HEK293T (cell line): ENCODE measurements around the gene OGFOD2.

Experiments used
- CTCF ChIA-PET: fragments of 350-600 bp; formaldehyde crosslinking; extraction: SDS; loops from one replicate; lab custom pipeline; 2021; ENCODE audit warnings: antibody characterized with exemption, inconsistent platforms; lab: Yijun Ruan, JAX
- POLR2A ChIA-PET: fragments of 350-600 bp; formaldehyde crosslinking; extraction: SDS; loops from one replicate; lab custom pipeline; 2020; ENCODE audit warnings: antibody characterized with exemption, inconsistent platforms; lab: Yijun Ruan, JAX
- DNase-seq: peaks from one replicate; pipeline ENCODE4 v3.0.0; 2012; ENCODE audit warnings: mixed read lengths; ENCODE audit errors: extremely low spot score
- ARNT ChIP-seq: fragments of 450-650 bp; IDR thresholded peaks from 2 replicates; pipeline ENCODE4 v1.6.1; 2017; ENCODE audit warnings: mild to moderate bottlenecking
- BHLHE40 ChIP-seq: fragments of 450-650 bp; IDR thresholded peaks from 2 replicates; pipeline ENCODE4 v1.6.1; 2016; ENCODE audit warnings: mild to moderate bottlenecking, moderate library complexity, borderline replicate concordance
- CTBP1 ChIP-seq: fragments of 450-650 bp; IDR thresholded peaks from 2 replicates; pipeline ENCODE4 v1.6.1; 2016; ENCODE audit warnings: borderline replicate concordance
- ELF4 ChIP-seq: fragments of 450-650 bp; IDR thresholded peaks from 2 replicates; pipeline ENCODE4 v1.6.1; 2017; ENCODE audit warnings: antibody characterized with exemption
- FOXA1 ChIP-seq: fragments of 450-650 bp; IDR thresholded peaks from 2 replicates; pipeline ENCODE4 v1.6.1; 2016; ENCODE audit warnings: mild to moderate bottlenecking
- FOXK2 ChIP-seq: fragments of 450-650 bp; IDR thresholded peaks from 2 replicates; pipeline ENCODE4 v1.6.1; 2016; ENCODE audit warnings: mild to moderate bottlenecking
- FOXM1 ChIP-seq: fragments of 450-650 bp; IDR thresholded peaks from 2 replicates; pipeline ENCODE4 v1.6.1; 2017; ENCODE audit warnings: mild to moderate bottlenecking, borderline replicate concordance
- HDGF ChIP-seq: fragments of 450-650 bp; IDR thresholded peaks from 2 replicates; pipeline ENCODE4 v1.6.1; 2017; ENCODE audit warnings: antibody characterized with exemption, borderline replicate concordance
- L3MBTL2 ChIP-seq: fragments of 450-650 bp; conservative IDR thresholded peaks from 2 replicates; pipeline ENCODE4 v1.6.1; 2016; ENCODE audit warnings: mild to moderate bottlenecking
- LEF1 ChIP-seq: fragments of 450-650 bp; IDR thresholded peaks from 2 replicates; pipeline ENCODE4 v1.6.1; 2017; ENCODE audit warnings: mild to moderate bottlenecking, borderline replicate concordance
- NFRKB ChIP-seq: fragments of 450-650 bp; IDR thresholded peaks from 2 replicates; pipeline ENCODE4 v1.6.1; 2016; ENCODE audit warnings: mild to moderate bottlenecking, moderate library complexity
- SP1 ChIP-seq: fragments of 450-650 bp; IDR thresholded peaks from 2 replicates; pipeline ENCODE4 v1.6.1; 2017
- SUZ12 ChIP-seq: fragments of 450-650 bp; IDR thresholded peaks from 2 replicates; pipeline ENCODE4 v1.6.1; 2016; ENCODE audit warnings: mild to moderate bottlenecking
- TARDBP ChIP-seq: fragments of 450-650 bp; IDR thresholded peaks from 2 replicates; pipeline ENCODE4 v1.6.1; 2016
- ZNF384 ChIP-seq: fragments of 450-650 bp; IDR thresholded peaks from 2 replicates; pipeline ENCODE4 v1.6.1; 2016
- TF ChIP-seq, protein P1 (sequence below): fragments of 450-650 bp; IDR thresholded peaks from 2 replicates; pipeline ENCODE4 v1.6.1; 2016

Gene OGFOD2

DNA sequence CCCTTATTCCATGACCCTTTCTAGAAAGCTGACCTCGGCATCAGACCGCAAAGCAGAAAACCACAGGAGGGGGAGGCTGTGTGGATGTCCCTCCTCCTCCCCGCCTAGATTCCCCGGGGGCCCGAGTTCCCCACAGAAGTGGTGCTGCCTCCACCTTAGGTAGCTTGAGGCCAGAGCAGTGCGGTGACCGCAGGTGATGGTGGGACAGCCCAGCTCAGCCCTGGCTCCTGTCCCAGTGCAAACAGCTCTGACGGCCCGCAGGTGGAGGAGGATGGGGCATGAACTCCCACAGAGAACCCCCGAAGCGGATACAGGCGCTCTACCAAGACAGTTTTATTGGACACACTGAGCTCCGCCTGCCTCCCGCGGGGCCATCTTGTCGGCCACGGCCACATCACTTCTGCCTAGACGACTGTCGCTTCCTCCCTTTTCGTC is 25.0 kb downstream of the OGFOD2 start:
- no peak for DNase-seq
- TF ChIP-seq CTBP1: no peak
- no peak for TF ChIP-seq ZNF384
- POLR2A ChIA-PET: interaction anchor here (1.5 kb wide), 2 partner anchors 20 to 233 kb away, joined by 3 to 6 read pairs; partner anchors contain the start of genes MPHOSPH9 and MTRFR
- CTCF ChIA-PET: no interaction called here

- TF ChIP-seq TARDBP (no peak), ARNT (no peak), CTBP1 (no peak), HDGF (no peak), FOXA1 (no peak), NFRKB (no peak), ELF4 (no peak), BHLHE40 (no peak)
- TF ChIP-seq, protein P1, sequence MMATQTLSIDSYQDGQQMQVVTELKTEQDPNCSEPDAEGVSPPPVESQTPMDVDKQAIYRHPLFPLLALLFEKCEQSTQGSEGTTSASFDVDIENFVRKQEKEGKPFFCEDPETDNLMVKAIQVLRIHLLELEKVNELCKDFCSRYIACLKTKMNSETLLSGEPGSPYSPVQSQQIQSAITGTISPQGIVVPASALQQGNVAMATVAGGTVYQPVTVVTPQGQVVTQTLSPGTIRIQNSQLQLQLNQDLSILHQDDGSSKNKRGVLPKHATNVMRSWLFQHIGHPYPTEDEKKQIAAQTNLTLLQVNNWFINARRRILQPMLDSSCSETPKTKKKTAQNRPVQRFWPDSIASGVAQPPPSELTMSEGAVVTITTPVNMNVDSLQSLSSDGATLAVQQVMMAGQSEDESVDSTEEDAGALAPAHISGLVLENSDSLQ: no peak
- DNase-seq: no peak
- ChIA-PET CTCF (no interaction called here), POLR2A (interaction anchor here (1.5 kb wide), 2 partner anchors 21 to 232 kb away, joined by 3 to 6 read pairs; partner anchors contain the start of genes MPHOSPH9 and MTRFR)
These were observed 25.5 kb downstream of the OGFOD2 start for GRCh38 chr12:123000578-123000977.

- TF ChIP-seq FOXK2 (no peak), SP1 (no peak), NFRKB (no peak), CTBP1 (no peak), ZNF384 (no peak), ARNT (no peak), BHLHE40 (no peak), HDGF (no peak), FOXM1 (no peak), ELF4 (no peak), FOXA1 (no peak), L3MBTL2 (no peak), SUZ12 (no peak), TARDBP (no peak)
- TF ChIP-seq, protein P1: no peak
- no peak for DNase-seq
- ChIA-PET POLR2A (interaction anchor here (1.5 kb wide), 1 partner anchor 22 kb away, joined by 3 read pairs; no protein-coding TSS in a partner anchor), CTCF (no interaction called here)
These were observed 26.4 kb downstream of the OGFOD2 start for GRCh38 chr12:123001464-123001863.

GRCh38 chr12:123003257-123003656 is 28.2 kb downstream of the OGFOD2 start:
- no peak for DNase-seq
- POLR2A ChIA-PET: no interaction called here
- CTCF ChIA-PET: interaction anchor here (0.6 kb wide), 1 partner anchor 10 kb away, joined by 3 read pairs; no protein-coding TSS in a partner anchor
- TF ChIP-seq SP1: no peak
- TF ChIP-seq TARDBP: no peak
- TF ChIP-seq HDGF: no peak
- TF ChIP-seq ZNF384: no peak
- TF ChIP-seq FOXM1: no peak
- TF ChIP-seq LEF1: no peak
- no peak for TF ChIP-seq SUZ12
- TF ChIP-seq ARNT: no peak
- TF ChIP-seq, protein P1: no peak
- TF ChIP-seq FOXK2: no peak
- no peak for TF ChIP-seq NFRKB
- TF ChIP-seq CTBP1: no peak
- TF ChIP-seq ELF4: no peak
- TF ChIP-seq L3MBTL2: no peak
- TF ChIP-seq BHLHE40: no peak

- CTCF ChIA-PET: no interaction called here
These were observed 29.2 kb downstream of the OGFOD2 start for GRCh38 chr12:123004287-123004686.

More at GRCh38 chr12:123004287-123004686, 29.2 kb downstream of the OGFOD2 start:
- TF ChIP-seq ELF4: no peak
- TF ChIP-seq BHLHE40: no peak
- TF ChIP-seq HDGF: no peak
- TF ChIP-seq TARDBP: no peak
- TF ChIP-seq L3MBTL2: no peak
- TF ChIP-seq NFRKB: no peak
- no peak for TF ChIP-seq FOXM1
- no peak for TF ChIP-seq ZNF384
- no peak for TF ChIP-seq SUZ12
- TF ChIP-seq FOXK2: no peak
- no peak for TF ChIP-seq CTBP1
- TF ChIP-seq FOXA1: no peak
- TF ChIP-seq ARNT: no peak
- no peak for TF ChIP-seq SP1
- TF ChIP-seq LEF1: no peak
- TF ChIP-seq, protein P1: no peak
- POLR2A ChIA-PET: no interaction called here
- DNase-seq: no peak
